Head of caudate nucleus (tissue), 42 donors: ENCODE data around the gene E4F1.
A peak's percentile ranks its signal among the peaks of the same experiment; 100 is the strongest.
"Not testable (repeated sequence)": the region's sequence is repeated elsewhere in the genome, so short reads cannot be mapped to it uniquely, and the experiment has no call there.

Experiments used
- DNase-seq, 42 donors: peaks; one replicate each; pipeline versions ENCODE4 v3.0.0 to v3.0.0-alpha.2; 2020 to 2021; ENCODE audit warnings: mixed read lengths in 7 of 42
- intact Hi-C: fragments of 100-400 bp; cut with DNase I; formaldehyde crosslinking; loops from one replicate; pipeline ENCODE4 v1.15.0; 2022

E4F1 gene

DNA sequence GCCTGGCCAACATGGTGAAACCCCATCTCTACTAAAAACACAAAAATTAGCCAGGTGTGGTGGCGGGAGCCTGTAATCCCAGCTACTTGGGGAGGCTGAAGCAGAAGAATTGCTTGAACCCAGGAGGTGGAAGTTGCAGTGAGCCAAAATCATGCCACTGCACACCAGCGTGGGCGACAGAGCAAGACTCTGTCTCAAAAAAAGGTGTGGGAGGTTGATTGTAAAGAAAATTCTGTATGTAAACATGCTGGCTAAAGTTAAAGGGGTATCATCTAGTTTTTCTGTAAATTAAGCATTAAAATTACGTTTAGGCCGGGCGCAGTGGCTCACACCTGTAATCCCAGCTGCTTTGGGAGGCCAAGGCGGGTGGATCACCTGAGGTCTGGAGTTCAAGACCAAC is 35.1 kb downstream of the E4F1 start:
- DNase-seq, intact Hi-C loops: not testable (repeated sequence)

DNA sequence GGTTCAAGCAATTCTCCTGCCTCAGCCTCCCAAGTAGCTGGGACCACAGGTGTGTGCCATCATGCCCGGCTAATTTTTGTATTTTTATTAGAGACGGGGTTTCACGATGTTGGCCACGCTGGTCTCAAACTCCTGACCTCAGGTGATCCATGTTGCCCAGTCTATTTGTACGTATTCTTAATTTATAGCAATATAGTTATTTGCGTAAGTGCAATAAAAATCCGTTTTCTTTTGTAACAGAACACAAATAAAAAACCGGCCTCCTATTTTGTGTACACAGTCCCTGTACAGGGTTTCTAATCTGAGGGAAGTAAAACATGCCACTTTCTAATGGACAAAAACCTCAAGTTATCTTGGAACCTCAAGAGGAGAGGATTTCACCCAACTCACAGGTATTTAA is 36.9 kb downstream of the E4F1 start:
- no peak for DNase-seq
- intact Hi-C loops, result no loop called here

GRCh38 chr16:2263026-2263425 is 39.6 kb downstream of the E4F1 start:
- DNase-seq, intact Hi-C loops: not testable (repeated sequence)

GRCh38 chr16:2266887-2267286 is 43.5 kb downstream of the E4F1 start:
- DNase-seq, intact Hi-C loops: not testable (repeated sequence)

DNA sequence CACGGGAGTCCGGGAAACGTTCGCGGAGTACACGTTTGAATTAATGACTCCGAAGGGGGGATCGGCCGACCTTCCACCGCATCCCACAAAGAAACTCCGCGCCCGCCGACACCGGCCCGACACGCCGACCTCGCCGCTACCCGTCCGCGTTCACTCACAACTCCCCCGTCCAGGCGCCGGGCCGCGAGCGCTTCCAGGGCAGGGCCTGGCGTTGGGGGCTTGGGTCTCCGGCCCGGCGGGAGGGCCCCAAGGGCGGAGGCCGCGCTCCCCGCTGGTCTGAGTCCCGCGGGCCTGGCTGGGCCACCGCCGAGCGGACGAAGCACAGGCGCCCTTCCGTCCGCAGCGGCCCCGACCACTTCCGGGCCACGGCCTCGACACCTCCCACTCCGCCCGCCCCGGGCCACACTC is 44.1 kb downstream of the E4F1 start:
- intact Hi-C loops, result not testable (repeated sequence)
- peak in 5 of 42 donors; percentile 12 to 84 (median 81) for DNase-seq

GRCh38 chr16:2267913-2268666 is 44.7 kb downstream of the E4F1 start, which contains the start of gene RNPS1:
Gene RNPS1, minus strand, starts transcription at chr16:2268126. Its CDS starts 3,483 bp downstream, at chr16:2264643.
- peak; percentile 84 to 98 (median 96) for DNase-seq
- intact Hi-C loops, result no loop called here

DNA sequence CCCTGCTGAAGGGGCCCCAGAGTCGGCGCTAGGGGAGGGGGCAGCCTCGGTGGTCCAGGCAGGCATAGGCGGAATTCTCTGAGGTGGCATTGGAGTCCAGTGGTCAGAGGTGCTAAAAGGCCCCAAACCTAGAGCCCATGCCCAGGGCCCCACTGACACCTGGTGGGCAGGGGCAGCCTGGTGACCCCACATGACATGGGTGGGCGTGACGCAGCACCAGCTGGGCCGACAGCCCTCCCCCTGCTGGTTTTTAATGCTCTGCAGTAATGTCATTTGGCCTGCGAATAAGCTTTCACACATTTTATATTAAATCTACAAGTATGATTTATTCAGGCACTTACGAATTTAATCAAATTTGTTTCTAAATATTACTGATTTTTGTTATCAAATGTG is 46.7 kb downstream of the E4F1 start:
- no peak for DNase-seq
- intact Hi-C loops, result no loop called here

DNA sequence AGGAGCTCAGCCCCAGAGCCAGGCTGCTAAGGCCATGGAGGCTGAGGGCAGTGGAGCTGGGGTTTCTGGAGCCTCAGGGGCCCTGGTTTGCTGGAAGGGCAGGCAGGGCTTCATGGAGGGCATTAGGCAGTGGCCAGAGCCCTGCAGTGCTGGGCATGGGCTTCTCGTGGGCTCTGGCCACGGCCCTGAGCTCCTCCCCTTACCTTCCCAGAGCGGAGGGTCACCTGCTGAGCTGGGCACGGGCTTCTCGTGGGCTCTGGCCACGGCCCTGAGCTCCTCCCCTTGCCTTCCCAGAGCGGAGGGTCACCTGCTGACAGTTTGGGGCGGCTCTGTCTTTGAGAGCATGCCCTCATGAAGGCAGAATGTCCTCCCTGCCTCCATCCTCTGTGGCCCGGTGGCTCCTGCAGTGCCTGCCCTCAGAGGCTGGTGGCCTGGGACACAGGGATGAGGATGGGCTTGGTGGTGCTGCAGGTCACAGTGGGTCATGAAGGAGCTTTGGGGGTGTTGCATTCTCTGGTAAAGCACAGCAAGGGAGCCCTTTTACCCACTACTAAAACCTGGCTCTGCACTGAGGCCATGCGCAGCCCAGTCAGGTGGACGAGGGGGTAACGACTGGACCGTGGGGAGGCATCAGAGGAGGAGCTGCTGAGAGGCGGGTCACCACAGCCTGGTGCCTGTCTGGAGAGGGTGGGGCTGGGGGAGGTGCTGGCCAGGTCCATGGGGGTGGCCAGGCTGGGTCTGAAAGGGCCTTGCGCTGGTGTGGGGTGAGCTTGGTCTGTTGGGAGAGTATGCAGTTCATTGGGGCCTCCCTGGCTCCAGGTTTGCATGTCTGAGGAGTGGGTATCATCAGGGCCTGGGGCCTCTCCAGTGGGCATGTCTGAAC is 47.4 kb downstream of the E4F1 start:
- intact Hi-C loops, result no loop called here
- DNase-seq, result no peak

DNA sequence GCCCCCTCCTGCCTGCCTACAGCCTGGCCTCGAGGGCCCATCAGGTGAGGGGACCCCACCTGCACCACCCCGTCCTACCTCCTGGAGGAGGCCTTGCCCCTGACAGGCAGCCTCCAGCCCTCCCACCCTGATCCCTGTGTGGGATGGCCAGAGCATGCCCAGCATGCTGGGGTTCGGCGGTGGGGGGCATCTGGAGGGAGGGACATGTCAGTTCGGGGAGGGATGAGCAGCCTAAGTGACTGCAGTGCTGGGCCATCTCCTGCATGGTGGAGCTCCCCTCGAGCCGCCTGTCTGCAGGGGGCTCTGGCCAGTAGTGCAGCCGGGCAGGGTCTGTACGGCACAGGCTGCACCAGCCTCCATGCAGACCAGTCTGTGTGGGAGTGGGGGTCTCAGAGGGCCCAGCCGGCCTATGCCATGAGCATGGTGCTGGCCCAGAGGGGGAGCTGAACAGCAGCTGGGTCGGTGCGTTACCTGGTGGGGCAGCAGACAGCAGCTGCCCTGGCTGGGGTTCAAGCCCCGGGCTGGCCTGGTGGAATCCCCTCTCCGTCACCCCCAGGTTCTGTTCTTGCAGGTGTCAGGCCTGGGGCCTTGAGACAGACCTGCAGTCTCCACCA is 48.6 kb downstream of the E4F1 start:
- intact Hi-C loops, result no loop called here
- no peak for DNase-seq

DNA sequence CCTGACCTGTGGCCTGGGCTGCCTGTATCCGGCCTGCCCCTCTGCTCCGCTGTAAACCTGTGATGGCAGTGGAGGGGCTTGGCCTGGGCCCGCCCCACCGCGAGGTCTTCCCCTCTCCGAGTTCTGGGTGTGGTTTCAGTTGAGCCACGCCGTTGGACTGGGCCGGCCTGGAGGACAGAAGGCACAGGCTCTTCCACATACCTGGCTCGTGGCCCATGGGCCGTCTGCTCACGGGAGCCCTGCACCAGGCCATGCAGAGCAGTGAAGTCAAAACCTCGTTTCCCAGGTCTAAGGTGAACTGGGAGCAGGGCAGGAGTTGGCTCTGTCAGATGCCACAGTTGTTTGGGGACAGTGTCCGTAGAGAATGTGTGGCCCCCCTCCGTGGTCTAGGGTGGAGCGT is 50.1 kb downstream of the E4F1 start:
- intact Hi-C loops, result no loop called here
- no peak for DNase-seq

- DNase-seq, result no peak
- intact Hi-C loops, result no loop called here
These were observed 50.5 kb downstream of the E4F1 start for GRCh38 chr16:2273931-2274330.

DNA sequence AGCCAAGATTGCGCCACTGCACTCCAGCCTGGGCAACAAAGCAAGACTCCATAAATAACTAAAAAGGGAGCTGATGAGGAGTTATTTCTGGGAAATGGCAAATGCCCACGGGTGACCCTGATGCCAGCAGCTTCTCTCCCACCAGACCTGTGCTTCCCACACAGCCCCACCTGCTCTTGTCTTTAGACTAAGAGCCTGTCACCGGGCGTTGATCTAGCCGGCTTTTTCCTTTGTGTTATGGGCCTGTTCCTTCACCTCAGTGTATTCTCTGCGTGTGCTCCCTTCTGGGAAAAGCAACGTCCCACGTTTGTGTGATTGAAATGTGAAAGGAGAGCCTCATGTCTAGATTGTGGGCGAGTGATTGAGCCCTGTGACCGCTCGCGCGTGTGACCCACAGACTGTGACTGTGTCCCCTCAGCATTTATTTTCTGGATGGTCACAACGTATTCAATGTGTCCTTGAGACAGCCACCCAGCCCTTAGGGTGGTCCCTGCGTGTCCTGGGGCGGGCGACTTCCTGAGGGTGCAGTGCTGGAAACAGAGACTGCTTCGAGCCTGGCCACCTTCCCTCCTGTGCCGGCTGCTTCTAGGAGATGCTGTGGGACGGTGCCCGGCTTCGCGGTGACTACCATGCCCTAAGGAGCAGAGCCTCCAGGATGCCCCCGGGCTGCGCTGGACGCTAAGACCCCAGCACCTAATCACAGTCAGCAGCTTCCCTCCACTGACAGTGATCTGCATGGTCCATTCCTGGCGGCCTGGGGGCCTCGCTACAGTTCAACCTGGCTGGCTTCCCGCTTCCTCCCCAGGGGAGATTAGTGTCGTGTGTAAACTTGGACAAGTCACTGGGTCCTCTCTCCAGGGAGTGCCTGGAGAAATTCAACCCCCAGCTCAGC is 52.3 kb downstream of the E4F1 start:
- intact Hi-C loops, result no loop called here
- peak in 12 of 42 donors; percentile 19 to 72 (median 42) for DNase-seq

DNA sequence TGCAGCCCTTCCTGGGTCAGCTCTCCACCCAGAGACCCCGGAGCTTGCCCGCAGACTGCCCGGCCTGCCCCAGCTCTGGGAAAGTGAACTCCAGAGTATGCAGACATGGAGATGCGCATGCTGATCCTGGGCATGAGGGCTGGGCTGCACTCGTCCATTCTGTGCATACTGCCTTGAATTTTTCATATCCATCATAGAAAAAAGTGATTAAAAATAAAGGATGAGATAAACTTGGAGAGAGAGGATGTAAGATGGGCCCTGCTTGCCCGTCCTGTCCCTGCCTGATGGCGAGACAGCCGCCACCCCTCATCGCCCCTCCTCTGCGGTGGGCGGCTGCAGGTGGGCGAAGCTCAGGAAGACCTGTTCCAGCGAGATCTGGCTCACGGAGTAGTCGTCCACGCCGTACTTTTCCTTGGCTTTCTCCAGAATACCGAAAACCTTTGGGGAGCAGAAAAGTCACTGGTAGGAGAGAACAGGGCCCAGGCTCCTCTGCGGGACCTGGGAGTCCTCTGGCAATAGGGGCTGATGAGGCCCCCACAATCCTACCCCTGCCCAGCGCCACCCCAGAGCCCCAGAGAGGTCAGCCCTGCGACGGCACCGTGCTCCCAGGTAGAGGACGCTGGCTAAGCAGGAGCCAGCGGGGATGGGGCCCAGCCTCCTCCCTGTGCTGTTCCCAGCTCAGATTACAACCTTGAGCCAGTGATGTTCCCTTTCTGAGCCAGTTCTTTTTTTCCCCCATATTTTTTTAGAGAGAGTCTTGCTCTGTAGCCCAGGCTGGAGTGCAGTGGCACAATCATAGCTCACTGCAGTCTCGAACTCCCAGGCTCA is 53.2 kb downstream of the E4F1 start:
- intact Hi-C loops, result no loop called here
- no peak for DNase-seq

DNA sequence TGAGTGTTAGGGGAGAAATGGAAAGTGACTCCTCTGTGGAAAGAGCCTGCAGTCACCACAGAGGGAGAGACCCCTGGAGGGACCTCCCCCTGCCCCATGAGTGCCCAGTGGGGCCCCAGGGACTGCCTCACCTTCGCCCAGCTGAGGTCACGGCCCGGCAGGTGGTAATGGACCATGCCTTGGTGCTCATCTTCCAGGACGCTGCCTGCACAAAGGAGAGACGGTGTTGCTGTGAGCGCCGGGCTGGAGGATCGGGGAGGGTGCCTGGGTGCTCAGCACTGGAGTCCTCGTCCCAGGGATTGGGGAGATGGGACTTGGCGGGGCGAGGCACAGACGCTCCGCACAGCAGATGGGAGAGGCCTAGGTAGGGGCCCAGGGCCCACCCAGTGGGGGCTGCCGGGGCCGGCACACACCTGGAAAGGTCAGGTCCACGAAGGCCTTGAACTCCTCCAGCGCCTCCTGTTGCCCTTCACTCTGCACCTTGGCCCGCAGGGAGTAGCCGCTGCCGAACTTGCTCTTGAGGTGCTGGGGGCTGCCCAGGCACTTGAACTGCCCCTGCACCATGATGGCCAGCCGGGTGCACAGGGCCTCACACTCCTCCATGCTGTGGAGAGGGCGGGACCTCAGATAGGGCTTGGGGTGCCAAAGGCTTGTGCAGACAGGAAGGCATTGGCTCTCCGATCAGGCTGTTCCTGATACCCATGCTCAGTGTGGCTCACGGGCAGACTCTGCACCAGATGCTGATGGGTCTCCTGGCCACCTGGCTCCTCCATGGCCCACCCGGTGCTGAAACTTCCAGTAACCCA is 54.3 kb downstream of the E4F1 start:
- intact Hi-C loops, result no loop called here
- no peak for DNase-seq

GRCh38 chr16:2278272-2278608 is 54.8 kb downstream of the E4F1 start:
- DNase-seq, result no peak
- intact Hi-C loops, result no loop called here

DNA sequence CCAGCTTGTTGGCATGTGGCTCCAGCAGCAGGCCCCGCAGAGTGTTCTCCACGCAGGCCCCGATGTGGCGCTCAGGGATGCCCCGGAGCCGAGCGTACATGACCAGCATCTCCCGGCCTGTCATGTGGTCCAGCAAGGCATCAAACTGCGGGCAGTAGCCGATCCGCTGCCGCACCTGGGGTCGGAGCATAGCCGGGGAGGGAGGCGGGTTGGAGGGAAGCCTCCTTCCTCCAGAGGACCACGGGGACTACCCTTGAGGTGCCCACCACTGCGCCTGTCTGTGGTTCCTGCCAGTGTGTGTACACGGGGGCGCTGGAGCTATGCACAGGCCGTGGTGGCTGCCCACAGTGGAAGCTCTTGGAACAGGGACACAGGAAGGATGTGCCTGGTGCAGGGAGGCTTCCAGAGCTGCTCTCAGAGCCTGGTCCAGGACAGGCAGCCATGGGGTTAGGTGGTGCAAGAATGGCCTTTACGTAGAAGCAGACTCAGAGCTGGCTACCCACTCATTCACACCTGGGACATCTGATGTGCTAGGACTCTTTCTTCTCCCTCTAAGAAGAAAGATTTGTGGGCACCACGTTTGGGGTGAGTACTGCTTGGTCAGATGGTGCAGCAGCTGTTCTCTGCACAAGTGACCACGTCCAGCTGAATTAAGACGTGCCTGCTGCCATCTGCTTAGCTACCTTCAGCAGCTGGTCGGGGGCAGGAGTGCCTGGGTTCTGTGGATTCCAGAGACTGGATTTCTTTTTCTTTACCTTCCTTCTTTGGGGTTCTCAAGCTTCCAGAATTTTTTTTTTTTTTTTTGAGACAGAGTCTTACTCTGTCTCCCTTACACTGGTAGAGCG is 55.8 kb downstream of the E4F1 start:
- intact Hi-C loops, result no loop called here
- no peak for DNase-seq
